Psoas muscle (tissue), 8 donors: Measurements from ENCODE around the gene RGS12. TPM values are rescaled to one million over a fixed set of nuclear protein-coding genes. Genes with fewer than 3 reads are reported as not detected.

ENCODE experiments used
- ATAC-seq, 4 donors: fragments of 200-7000 bp; cut with Tn5 transposase; one replicate each; pipeline ENCODE4 v1.9.1; 2020; ENCODE audit warnings: moderate library complexity in 3 of 4, mild to moderate bottlenecking in 2 of 4
- DNase-seq, 2 donors: peaks; one replicate each; pipeline ENCODE4 v3.0.0-alpha.2; 2020
- H3K27ac ChIP-seq: fragments of 200-600 bp; one replicate; pipeline ENCODE4 v1.8.0; 2022
- H3K27me3 ChIP-seq, 3 donors: fragments of 200-600 bp in 1 of 3; one replicate each; pipeline versions ENCODE4 v1.6.1 to v1.8.0; 2013 to 2022; ENCODE audit warnings: low read length in 2 of 3, mild to moderate bottlenecking in 2 of 3, moderate library complexity in 1 of 3; ENCODE audit not compliant: insufficient read depth in 3 of 3
- H3K36me3 ChIP-seq, 2 donors: fragments of 200-600 bp in 1 of 2; one replicate each; pipeline versions ENCODE4 v1.6.1 to v1.8.0; 2013 to 2022; ENCODE audit warnings: low read depth in 1 of 2, mild to moderate bottlenecking in 1 of 2, moderate library complexity in 1 of 2; ENCODE audit not compliant: insufficient read depth in 1 of 2
- H3K4me1 ChIP-seq: fragments of 200-600 bp; one replicate; pipeline ENCODE4 v1.8.0; 2022
- H3K4me3 ChIP-seq: fragments of 200-600 bp; one replicate; pipeline ENCODE4 v1.8.0; 2022; ENCODE audit warnings: mild to moderate bottlenecking
- H3K9me3 ChIP-seq: fragments of 200-600 bp; one replicate; pipeline ENCODE4 v1.8.0; 2022
- CTCF ChIP-seq: fragments of 200-600 bp; IDR thresholded peaks from one replicate; pipeline ENCODE4 v1.8.0; 2022; ENCODE audit warnings: antibody characterized with exemption
- WGBS, 3 donors: extraction: QIAGEN DNeasy Blood & Tissue Kit; methylation state at CpG; one replicate each; pipeline versions ENCODE4 v1.1.6 to v1.1.7; 2013; 5-methylcytosine and 5-hydroxymethylcytosine counted together
- intact Hi-C, 2 donors: fragments of 100-400 bp; cut with DNase I; formaldehyde crosslinking; loops; one replicate each; pipeline versions ENCODE4 v1.11.0 to v1.14.2; 2022
- polyA plus RNA-seq, 3 donors: library from polyadenylated mRNA; stranded (reverse); fragments of 200-250 nt; gene quantifications; one replicate each; pipeline ENCODE4 v1.2.3, GENCODE V29; 2013
- total RNA-seq, 4 donors: library from RNA; stranded (reverse); fragmentation: NEBNext Ultra II Directional in 2 of 4; extraction: Animal tissue kit (Norgen Biotek cat#: 25700) in 2 of 4; gene quantifications; one replicate each; pipeline versions ENCODE4 v1.2.1 to v1.2.4, GENCODE V29; 2021 to 2023
- donor health status: healthy with polysubstance abuse.
- donor health status: DM: no; HTN: no; CAD: no; lungs with moderate emphysema.
- donor health status: Bipolar disorder and iron deficiency.
- donor health status: healthy.
- donor health status: DM: yes; HTN: yes; CAD: no.
- donor health status: DM: no; HTN: no; CAD: no.
- donor health status: DM: no; HTN: no; CAD: no.
- donor health status: DM: yes; HTN: yes; CAD: no.

The RGS12 gene
- total and polyA plus RNA-seq, 7 donors = 7.5 to 29.0 (median 17.6) TPM

- no peaks in the 10 kb centered on the region for H3K36me3 ChIP-seq
- 82 to 85% (median 83%) methylated on average over 23 to 24 of the region's 24 CpGs for WGBS, 3 donors
- H3K27ac ChIP-seq = peak overlapping the region; percentile 72
- TF ChIP-seq CTCF = no peak
- intact Hi-C loops = no loop called here
- no peaks in the 10 kb centered on the region for H3K27me3 ChIP-seq
- H3K9me3 ChIP-seq = no peaks in the 10 kb centered on the region
- DNase-seq (peak in 1 of 2 donors; percentile 10), ATAC-seq (no peak)
- no peak overlapping the region for H3K4me3 ChIP-seq
- H3K4me1 ChIP-seq = peaks cover 17% of the 10 kb centered on the region
These were observed 7.9 kb upstream of the RGS12 start for GRCh38 chr4:3284734-3285557.

DNA sequence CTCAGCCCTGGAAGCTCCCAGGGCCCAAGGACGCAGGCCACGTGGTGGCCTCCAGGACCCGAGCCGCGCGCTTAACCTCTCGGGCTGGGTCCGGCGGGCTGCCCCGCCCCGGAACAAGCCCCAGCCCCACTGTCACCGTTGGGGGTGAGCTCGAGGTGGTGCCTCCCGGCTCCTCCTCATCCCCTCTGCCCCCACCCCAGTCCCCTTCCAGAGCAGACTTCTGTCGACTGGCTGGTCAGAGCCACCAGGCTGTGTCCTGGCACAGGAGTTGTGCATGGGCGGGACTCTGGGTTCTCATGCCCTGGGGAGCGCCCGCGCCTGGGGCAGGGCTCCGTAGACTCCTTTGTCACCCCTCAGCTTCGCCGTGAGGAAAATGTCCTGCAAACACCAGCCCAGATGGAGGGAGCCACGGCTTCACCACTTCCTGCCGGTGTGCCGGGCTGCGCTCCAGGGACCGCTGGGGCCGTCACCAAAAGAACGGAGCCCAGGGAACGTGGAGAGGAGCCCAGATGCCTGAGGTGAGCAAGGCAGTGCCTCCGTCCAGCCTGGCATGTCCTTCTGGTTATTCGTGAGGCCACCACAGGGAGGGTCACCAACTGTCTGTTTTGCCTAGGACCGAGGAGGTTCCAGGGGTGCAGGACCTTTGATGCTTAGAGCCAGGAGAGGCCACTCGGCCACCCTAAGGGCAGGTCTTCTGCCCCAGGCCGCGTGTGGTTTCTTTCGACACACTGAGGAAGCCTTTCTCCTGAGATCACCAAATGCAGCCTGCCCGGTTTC, 7.1 kb upstream of the RGS12 start:
- no peak for TF ChIP-seq CTCF
- intact Hi-C loops = no loop called here
- Histone ChIP-seq H3K4me1 (peaks cover 25% of the 10 kb centered on the region), H3K27ac (peak overlapping the region; percentile 72), H3K9me3 (no peaks in the 10 kb centered on the region), H3K4me3 (peak overlapping the region; percentile 35), H3K36me3 (no peaks in the 10 kb centered on the region), H3K27me3 (no peaks in the 10 kb centered on the region)
- 55 to 63% (median 59%) methylated on average over 29 to 38 of the region's 38 CpGs for WGBS, 3 donors
- DNase-seq = peak; percentile 55 to 72
- peak; percentile 72 to 82 (median 75) for ATAC-seq

- no peak for DNase-seq
- Histone ChIP-seq H3K27ac (peak overlapping the region; percentile 72), H3K4me3 (peak overlapping the region; percentile 35), H3K9me3 (no peaks in the 10 kb centered on the region), H3K4me1 (peaks cover 33% of the 10 kb centered on the region), H3K36me3 (no peaks in the 10 kb centered on the region), H3K27me3 (no peaks in the 10 kb centered on the region)
- no peak for TF ChIP-seq CTCF
- ATAC-seq = no peak
- intact Hi-C loops = no loop called here
- 74 to 80% (median 79%) methylated on average over 32 of the region's 32 CpGs for WGBS, 3 donors
These were observed 6.3 kb upstream of the RGS12 start for GRCh38 chr4:3286335-3287175.

- no peak for TF ChIP-seq CTCF
- Histone ChIP-seq H3K9me3 (no peaks in the 10 kb centered on the region), H3K36me3 (no peaks in the 10 kb centered on the region), H3K27me3 (no peaks in the 10 kb centered on the region), H3K27ac (no peak overlapping the region), H3K4me1 (peaks cover 37% of the 10 kb centered on the region), H3K4me3 (no peak overlapping the region)
- DNase-seq (peak in 1 of 2 donors; percentile 9), ATAC-seq (no peak)
- 48 to 57% (median 55%) methylated on average over 14 of the region's 14 CpGs for WGBS, 3 donors
- intact Hi-C loops = no loop called here
These were observed 5.4 kb upstream of the RGS12 start for GRCh38 chr4:3287271-3287971.
